ENCODE measurements around the gene NLGN1. TPM values are rescaled to one million over a fixed set of nuclear protein-coding genes. Genes with fewer than 3 reads are reported as not detected.
"Not testable (repeated sequence)": the region's sequence is repeated elsewhere in the genome, so short reads cannot be mapped to it uniquely, and the experiment has no call there.

The NLGN1 gene
- total RNA-seq, 3 donors from 2014 or later (not counting 1 experiment from before 2014, with no cell fraction given), result not detected

- Histone ChIP-seq H3K4me1 (ENCODE audit: control insufficient read depth, insufficient read depth, low read length) (no peaks in the 10 kb centered on the region), H3K27me3 (ENCODE audit: control insufficient read depth, insufficient read depth, low read length) (no peaks in the 10 kb centered on the region), H3K27ac (ENCODE audit: low read length) (no peak overlapping the region), H3K9me3 (ENCODE audit: control insufficient read depth, insufficient read depth, low read length) (no peaks in the 10 kb centered on the region), H3K4me3 (ENCODE audit: low read length) (no peak overlapping the region), H3K36me3 (ENCODE audit: control insufficient read depth, insufficient read depth, low read length) (no peaks in the 10 kb centered on the region)
- no peak for ATAC-seq
- intact Hi-C loops (cut with micrococcal nuclease), result no loop called here
- no peak overlapping the region for H3K27ac Mint-ChIP-seq
- no peak overlapping the region for H3K4me3 Mint-ChIP-seq
- H3K36me3 Mint-ChIP-seq, result no peaks in the 10 kb centered on the region
- peaks cover 4 to 13% of the 10 kb centered on the region in 2 donors for H3K9me3 Mint-ChIP-seq
- 44% methylated on average over 4 of the region's 4 CpGs for WGBS (ENCODE audit: insufficient coverage)
- no peak for TF ChIP-seq CTCF (IDR thresholded peaks at IDR 0.05)
- DNase-seq, result no peak
- peaks cover 0 to 13% of the 10 kb centered on the region in 2 donors for H3K4me1 Mint-ChIP-seq
- no peaks in the 10 kb centered on the region for H3K27me3 Mint-ChIP-seq (ENCODE audit: low read depth in 2 of 2)
These were observed 823.4 kb downstream of the NLGN1 start for GRCh38 chr3:174220775-174221554.

- Histone ChIP-seq H3K27ac (ENCODE audit: low read length) (no peak overlapping the region), H3K9me3 (ENCODE audit: control insufficient read depth, insufficient read depth, low read length) (no peaks in the 10 kb centered on the region), H3K4me1 (ENCODE audit: control insufficient read depth, insufficient read depth, low read length) (no peaks in the 10 kb centered on the region), H3K36me3 (ENCODE audit: control insufficient read depth, insufficient read depth, low read length) (no peaks in the 10 kb centered on the region), H3K4me3 (ENCODE audit: low read length) (no peak overlapping the region), H3K27me3 (ENCODE audit: control insufficient read depth, insufficient read depth, low read length) (no peaks in the 10 kb centered on the region)
- H3K4me3 Mint-ChIP-seq, result no peak overlapping the region
- no peak for ATAC-seq
- H3K9me3 Mint-ChIP-seq, result peaks cover 4 to 13% of the 10 kb centered on the region in 2 donors
- H3K36me3 Mint-ChIP-seq, result no peaks in the 10 kb centered on the region
- 78% methylated on average over 6 of the region's 6 CpGs for WGBS (ENCODE audit: insufficient coverage)
- H3K27me3 Mint-ChIP-seq (ENCODE audit: low read depth in 2 of 2), result no peaks in the 10 kb centered on the region
- intact Hi-C loops (cut with micrococcal nuclease), result no loop called here
- no peak overlapping the region for H3K27ac Mint-ChIP-seq
- H3K4me1 Mint-ChIP-seq, result no peaks in the 10 kb centered on the region
- TF ChIP-seq CTCF (IDR thresholded peaks at IDR 0.05), result no peak
- no peak for DNase-seq
These were observed 825.5 kb downstream of the NLGN1 start for GRCh38 chr3:174223042-174223441.

- no peak overlapping the region for H3K27ac Mint-ChIP-seq
- intact Hi-C loops (cut with micrococcal nuclease), result no loop called here
- no peak overlapping the region for H3K4me3 ChIP-seq (ENCODE audit: low read length)
- no peak overlapping the region for H3K4me3 Mint-ChIP-seq
- H3K27me3 Mint-ChIP-seq (ENCODE audit: low read depth in 2 of 2), result no peaks in the 10 kb centered on the region
- H3K4me1 Mint-ChIP-seq, result no peaks in the 10 kb centered on the region
- no peaks in the 10 kb centered on the region for H3K27me3 ChIP-seq (ENCODE audit: control insufficient read depth, insufficient read depth, low read length)
- H3K9me3 ChIP-seq (ENCODE audit: control insufficient read depth, insufficient read depth, low read length), result no peaks in the 10 kb centered on the region
- H3K36me3 Mint-ChIP-seq, result no peaks in the 10 kb centered on the region
- DNase-seq, result no peak
- no peak overlapping the region for H3K27ac ChIP-seq (ENCODE audit: low read length)
- no peaks in the 10 kb centered on the region for H3K4me1 ChIP-seq (ENCODE audit: control insufficient read depth, insufficient read depth, low read length)
- no peak for ATAC-seq
- H3K36me3 ChIP-seq (ENCODE audit: control insufficient read depth, insufficient read depth, low read length), result no peaks in the 10 kb centered on the region
- peaks cover 4 to 13% of the 10 kb centered on the region in 2 donors for H3K9me3 Mint-ChIP-seq
- 82% methylated on average over 1 of the region's 1 CpG for WGBS (ENCODE audit: insufficient coverage)
- no peak for TF ChIP-seq CTCF (IDR thresholded peaks at IDR 0.05)
These were observed 826.1 kb downstream of the NLGN1 start for GRCh38 chr3:174223626-174224025.

- Mint-ChIP-seq H3K27ac (no peak overlapping the region), H3K4me1 (no peaks in the 10 kb centered on the region), H3K36me3 (no peaks in the 10 kb centered on the region), H3K4me3 (no peak overlapping the region), H3K27me3 (ENCODE audit: low read depth in 2 of 2) (no peaks in the 10 kb centered on the region), H3K9me3 (peaks cover 2 to 8% of the 10 kb centered on the region in 2 donors)
- H3K27me3 ChIP-seq (ENCODE audit: control insufficient read depth, insufficient read depth, low read length), result no peaks in the 10 kb centered on the region
- H3K36me3 ChIP-seq (ENCODE audit: control insufficient read depth, insufficient read depth, low read length), result no peaks in the 10 kb centered on the region
- 85% methylated on average over 2 of the region's 2 CpGs for WGBS (ENCODE audit: insufficient coverage)
- intact Hi-C loops (cut with micrococcal nuclease), result no loop called here
- TF ChIP-seq CTCF (IDR thresholded peaks at IDR 0.05), result no peak
- H3K9me3 ChIP-seq (ENCODE audit: control insufficient read depth, insufficient read depth, low read length), result no peaks in the 10 kb centered on the region
- no peak for ATAC-seq
- DNase-seq, result no peak
- H3K4me3 ChIP-seq (ENCODE audit: low read length), result no peak overlapping the region
- H3K27ac ChIP-seq (ENCODE audit: low read length), result no peak overlapping the region
- H3K4me1 ChIP-seq (ENCODE audit: control insufficient read depth, insufficient read depth, low read length), result no peaks in the 10 kb centered on the region
These were observed 832.4 kb downstream of the NLGN1 start for GRCh38 chr3:174229916-174230315.

GRCh38 chr3:174232028-174232657, 834.6 kb downstream of the NLGN1 start:
- peaks cover 2 to 19% of the 10 kb centered on the region in 2 donors for H3K9me3 Mint-ChIP-seq
- H3K27me3 Mint-ChIP-seq (ENCODE audit: low read depth in 2 of 2); H3K36me3 Mint-ChIP-seq; H3K36me3 ChIP-seq (ENCODE audit: control insufficient read depth, insufficient read depth, low read length); H3K4me1 Mint-ChIP-seq; DNase-seq; H3K4me3 Mint-ChIP-seq; H3K4me3 ChIP-seq (ENCODE audit: low read length); H3K27ac ChIP-seq (ENCODE audit: low read length); H3K27me3 ChIP-seq (ENCODE audit: control insufficient read depth, insufficient read depth, low read length); H3K4me1 ChIP-seq (ENCODE audit: control insufficient read depth, insufficient read depth, low read length); H3K9me3 ChIP-seq (ENCODE audit: control insufficient read depth, insufficient read depth, low read length); ATAC-seq; H3K27ac Mint-ChIP-seq; intact Hi-C loops (cut with micrococcal nuclease): not testable (repeated sequence)
- 90% methylated on average over 10 of the region's 10 CpGs for WGBS (ENCODE audit: insufficient coverage)
